Glomerular endothelial cell (primary cell): ENCODE results near the gene P2RX6. TPM values are rescaled to one million over a fixed set of nuclear protein-coding genes. Genes with fewer than 3 reads are reported as not detected.
"Not testable (repeated sequence)": the region's sequence is repeated elsewhere in the genome, so short reads cannot be mapped to it uniquely, and the experiment has no call there.

ENCODE experiments used
- DNase-seq: peaks from one replicate; pipeline ENCODE4 v3.0.0-alpha.2; 2011; ENCODE audit warnings: low read depth, low spot score; ENCODE audit errors: extremely low read depth
- total RNA-seq: library from RNA; depleted of rRNA; stranded (reverse); fragments of >200 nt; gene quantifications from 2 replicates; pipeline ENCODE4 v1.2.3, GENCODE V29; 2015

The P2RX6 gene
- total RNA-seq, 1 donor from 2014 or later = 0.18 TPM

DNA sequence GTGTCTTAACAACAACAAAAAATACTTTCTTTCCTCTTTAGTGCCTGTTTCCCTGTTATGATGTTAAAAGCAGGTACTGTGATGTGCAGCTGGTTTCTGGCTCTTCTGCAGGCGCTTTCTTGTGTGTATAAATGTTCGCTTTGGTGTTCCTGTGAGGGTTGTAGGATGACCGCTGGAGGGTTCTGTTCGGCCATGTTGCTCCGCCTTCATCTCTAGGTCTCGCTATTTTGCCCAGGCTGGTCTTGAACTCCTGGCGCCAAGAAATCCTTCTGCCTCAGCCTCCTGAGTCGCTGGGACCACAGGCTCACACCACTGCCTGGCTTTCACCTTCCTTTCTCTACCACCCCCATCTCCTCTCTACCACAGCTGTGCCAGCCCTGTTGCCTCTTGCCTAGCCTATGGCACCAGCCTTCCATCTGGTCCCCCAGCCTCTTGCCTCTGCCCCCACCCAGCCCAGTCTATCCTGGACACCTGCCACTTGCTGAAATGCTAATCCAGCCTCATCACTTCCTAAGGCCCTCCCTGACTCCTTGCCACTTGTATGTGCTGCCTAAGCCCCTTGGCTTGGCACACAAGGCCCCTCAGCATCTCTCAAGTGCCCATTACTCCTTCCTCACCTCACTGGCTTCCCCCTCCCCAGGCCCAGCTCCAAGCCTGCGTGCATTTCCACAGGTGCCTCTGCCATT lies 36.3 kb downstream of the P2RX6 start:
- DNase-seq = no peak

GRCh38 chr22:21051831-21052400 lies 37.0 kb downstream of the P2RX6 start:
- DNase-seq = no peak

DNA sequence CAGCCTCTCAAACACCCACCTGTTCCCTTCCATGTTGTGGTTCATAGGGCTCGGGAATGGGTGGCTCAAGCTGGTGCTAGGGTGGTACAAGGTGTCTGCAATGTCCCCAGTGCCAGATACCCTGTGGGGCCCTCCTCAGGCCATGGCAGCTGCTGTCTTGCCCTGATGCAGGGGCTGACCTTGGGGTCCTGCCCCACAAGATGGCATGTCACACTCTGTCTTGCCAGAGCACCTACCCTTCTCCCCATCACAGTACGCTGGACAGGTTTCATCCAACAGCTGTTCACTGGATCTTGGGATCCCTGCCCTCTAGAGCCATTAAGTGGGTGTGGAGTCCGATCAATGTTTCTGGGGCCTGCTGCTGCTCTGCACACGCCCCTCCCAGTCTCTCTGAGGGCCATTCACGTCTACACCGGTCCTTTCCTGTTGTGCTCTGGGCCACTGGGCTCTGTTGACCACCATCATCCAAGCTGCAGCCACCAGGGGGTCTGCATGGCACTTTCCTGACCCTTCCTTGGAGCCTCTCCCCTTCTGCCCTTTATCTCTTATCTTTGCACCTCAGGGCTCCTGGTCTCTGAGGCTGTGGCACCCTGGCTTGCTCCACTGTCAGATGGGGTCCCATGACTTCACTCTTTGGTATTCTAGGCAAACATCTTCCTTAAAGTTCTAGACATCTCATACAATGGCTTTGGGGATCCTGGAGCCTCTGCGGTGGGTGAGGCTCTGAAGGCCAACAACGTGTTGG lies 37.9 kb downstream of the P2RX6 start:
- DNase-seq = no peak

- DNase-seq = no peak
Observed at GRCh38 chr22:21054046-21054713, 39.2 kb downstream of the P2RX6 start.

GRCh38 chr22:21054714-21055563 lies 40.0 kb downstream of the P2RX6 start:
- no peak for DNase-seq

- DNase-seq = no peak
Observed at GRCh38 chr22:21055564-21055834, 40.5 kb downstream of the P2RX6 start.

GRCh38 chr22:21055880-21056319 lies 40.9 kb downstream of the P2RX6 start:
- no peak for DNase-seq

- DNase-seq = not testable (repeated sequence)
Observed at GRCh38 chr22:21060363-21060762, 45.4 kb downstream of the P2RX6 start.

GRCh38 chr22:21061660-21062321 lies 46.8 kb downstream of the P2RX6 start:
- not testable (repeated sequence) for DNase-seq

DNA sequence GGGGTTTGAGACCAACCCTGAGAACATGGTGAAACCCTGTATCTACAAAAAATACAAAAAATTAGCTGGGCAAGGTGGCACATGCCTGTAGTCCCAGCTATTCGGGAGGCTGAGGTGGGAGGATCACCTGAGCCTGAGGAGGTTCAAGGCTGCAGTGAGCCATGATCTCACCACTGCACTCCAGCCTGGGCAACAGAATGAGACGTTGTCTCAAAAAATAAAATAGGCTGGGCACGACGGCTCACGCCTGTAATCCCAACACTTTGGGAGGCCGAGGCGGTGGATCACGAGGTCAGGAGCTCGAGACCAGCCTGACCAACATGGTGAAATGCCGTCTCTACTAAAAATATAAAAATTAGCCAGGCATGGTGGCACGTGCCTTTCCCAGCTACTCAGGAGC lies 49.5 kb downstream of the P2RX6 start:
- DNase-seq = not testable (repeated sequence)

DNA sequence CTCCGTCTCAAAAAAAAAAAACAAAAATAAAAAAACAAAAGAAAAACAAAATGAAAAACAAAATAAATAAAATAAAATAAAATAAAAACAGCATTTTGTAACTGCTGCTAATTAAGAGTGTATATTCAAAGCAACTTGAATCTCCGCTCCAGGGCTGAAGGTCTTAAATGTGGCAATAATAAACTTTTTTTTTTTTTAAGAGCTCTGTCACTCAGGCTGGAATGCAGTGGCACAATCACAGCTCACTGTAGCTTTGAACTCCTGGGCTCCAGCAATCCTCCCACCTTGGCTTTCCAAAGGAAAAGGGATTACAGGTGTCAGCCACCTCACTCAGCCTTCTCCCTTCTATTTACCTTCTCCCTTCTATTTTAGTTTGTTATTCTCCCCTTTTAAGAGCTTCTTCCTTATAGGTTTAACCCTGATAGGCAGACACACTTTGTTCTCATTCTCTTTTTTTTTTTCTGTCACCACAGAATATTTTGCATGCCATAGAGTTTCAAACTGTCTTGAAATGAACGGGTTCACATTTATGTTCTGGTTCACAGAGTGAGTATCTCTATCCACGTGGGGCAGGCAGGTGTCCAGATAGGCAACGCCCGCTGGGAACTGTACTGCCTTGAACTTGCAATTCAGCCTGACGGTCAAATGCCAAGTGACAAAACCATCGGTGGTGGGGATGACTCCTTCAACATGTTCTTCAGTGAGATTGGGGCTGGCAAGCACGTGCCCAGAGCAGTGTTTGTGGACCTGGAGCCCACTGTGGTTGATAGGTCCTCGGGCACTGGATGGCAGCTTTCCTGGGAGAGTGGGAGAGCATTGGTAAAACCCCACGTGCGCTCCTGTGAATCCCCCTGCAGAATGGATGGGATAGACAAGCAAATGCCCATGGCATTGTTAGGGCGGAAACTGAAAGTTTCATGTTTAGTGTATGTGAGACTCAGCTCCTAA lies 50.2 kb downstream of the P2RX6 start:
- DNase-seq = no peak

GRCh38 chr22:21067075-21067900 lies 52.3 kb downstream of the P2RX6 start:
- no peak for DNase-seq

GRCh38 chr22:21067901-21068680 lies 53.1 kb downstream of the P2RX6 start:
- no peak for DNase-seq

DNA sequence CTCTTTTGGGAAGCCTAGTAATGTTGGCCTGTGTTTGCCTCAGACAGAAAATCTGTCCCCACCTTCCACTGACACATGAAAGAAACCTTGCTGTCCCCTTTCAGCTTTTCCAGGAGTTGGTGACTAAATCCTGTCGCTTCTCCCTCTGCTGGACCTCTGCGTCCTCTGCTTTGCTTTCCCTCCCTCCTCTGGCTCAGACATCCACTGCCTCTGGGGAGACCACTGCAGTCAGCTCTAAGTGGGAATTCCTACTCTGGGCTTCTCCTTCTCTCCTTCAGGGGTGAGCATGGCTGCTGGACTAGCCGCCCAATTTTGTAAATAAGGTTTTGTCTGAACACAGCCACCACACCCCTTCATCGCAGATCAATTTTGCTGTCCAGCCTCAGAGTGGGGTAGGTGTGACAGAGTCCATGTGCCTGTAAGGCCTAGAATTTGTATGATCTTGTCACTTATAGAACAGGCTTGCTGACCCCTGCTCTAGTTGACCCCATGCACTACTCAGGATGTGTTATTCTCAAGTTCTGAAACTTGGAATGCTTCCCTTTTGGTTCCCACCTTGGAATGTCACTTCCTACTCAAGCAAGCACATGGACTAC lies 53.8 kb downstream of the P2RX6 start:
- no peak for DNase-seq

DNA sequence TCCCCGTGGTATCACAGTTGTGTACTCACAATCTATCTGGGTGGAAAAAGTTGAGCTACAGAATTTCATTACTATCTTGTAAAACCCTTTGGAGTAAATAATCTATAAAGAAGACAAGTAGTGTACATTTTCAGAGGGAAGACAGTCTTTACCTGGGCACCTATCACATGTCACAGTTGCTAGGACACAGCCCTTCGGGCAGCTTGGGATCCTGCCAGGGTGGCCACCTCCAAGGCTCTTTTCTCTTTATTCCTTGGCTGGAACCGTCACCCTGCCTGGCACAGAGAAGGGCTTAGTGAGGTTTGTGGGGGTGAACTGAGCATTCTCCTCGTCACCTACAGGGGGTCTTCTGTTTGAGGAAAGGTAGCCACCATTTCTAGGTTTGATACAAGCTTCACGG lies 54.4 kb downstream of the P2RX6 start:
- no peak for DNase-seq

GRCh38 chr22:21070690-21071615 lies 56.0 kb downstream of the P2RX6 start:
- DNase-seq = no peak
